GM13977 (cell line): ENCODE results near the gene CRABP2.

Experiments used
- DNase-seq: peaks from one replicate; pipeline ENCODE4 v3.0.0; 2012; ENCODE audit warnings: low spot score
- in situ Hi-C: fragments of 300-500 bp; cut with MboI; formaldehyde crosslinking; loops from one replicate; pipeline ENCODE4 v1.12.0; 2022; ENCODE audit warnings: low sequenced_read_pairs, low pct_unique_long_range_greater_than_20kb, mixed read lengths, inconsistent platforms; ENCODE audit not compliant: unreplicated experiment
- TF ChIP-seq, protein P1 (sequence below): IDR thresholded peaks from 2 replicates; pipeline ENCODE4 v1.5.1; 2012; ENCODE audit warnings: mild to moderate bottlenecking, control low read depth; ENCODE audit not compliant: insufficient read depth; ENCODE audit errors: extremely low read depth, missing control alignments

CRABP2 gene

GRCh38 chr1:156698995-156699394, 6.4 kb downstream of the CRABP2 start:
- in situ Hi-C loops, result no loop called here
- DNase-seq, result no peak
- TF ChIP-seq, protein P1, sequence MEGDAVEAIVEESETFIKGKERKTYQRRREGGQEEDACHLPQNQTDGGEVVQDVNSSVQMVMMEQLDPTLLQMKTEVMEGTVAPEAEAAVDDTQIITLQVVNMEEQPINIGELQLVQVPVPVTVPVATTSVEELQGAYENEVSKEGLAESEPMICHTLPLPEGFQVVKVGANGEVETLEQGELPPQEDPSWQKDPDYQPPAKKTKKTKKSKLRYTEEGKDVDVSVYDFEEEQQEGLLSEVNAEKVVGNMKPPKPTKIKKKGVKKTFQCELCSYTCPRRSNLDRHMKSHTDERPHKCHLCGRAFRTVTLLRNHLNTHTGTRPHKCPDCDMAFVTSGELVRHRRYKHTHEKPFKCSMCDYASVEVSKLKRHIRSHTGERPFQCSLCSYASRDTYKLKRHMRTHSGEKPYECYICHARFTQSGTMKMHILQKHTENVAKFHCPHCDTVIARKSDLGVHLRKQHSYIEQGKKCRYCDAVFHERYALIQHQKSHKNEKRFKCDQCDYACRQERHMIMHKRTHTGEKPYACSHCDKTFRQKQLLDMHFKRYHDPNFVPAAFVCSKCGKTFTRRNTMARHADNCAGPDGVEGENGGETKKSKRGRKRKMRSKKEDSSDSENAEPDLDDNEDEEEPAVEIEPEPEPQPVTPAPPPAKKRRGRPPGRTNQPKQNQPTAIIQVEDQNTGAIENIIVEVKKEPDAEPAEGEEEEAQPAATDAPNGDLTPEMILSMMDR, result no peak

GRCh38 chr1:156697481-156697880, 7.9 kb downstream of the CRABP2 start:
- no peak for DNase-seq
- TF ChIP-seq, protein P1, result no peak
- in situ Hi-C loops, result no loop called here

DNA sequence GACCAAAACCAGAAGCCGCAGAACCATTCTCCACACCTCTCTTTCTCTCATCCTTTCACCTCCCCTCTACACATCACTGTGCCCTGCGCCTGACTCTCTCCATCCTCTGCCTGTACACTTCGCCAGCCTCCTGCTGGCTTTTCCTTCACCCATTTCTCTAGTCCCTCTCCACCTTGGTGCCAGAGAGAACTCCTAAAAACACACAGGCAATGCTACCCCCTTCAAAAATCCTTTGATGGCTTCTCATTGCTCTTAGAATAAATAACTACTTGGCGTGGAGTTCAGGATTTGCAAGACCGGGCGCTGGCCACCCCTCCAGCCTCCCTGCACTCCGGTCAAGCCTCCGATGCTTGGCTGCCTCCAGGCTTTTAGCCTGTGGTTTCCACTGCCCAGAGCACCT, 8.6 kb downstream of the CRABP2 start:
- TF ChIP-seq, protein P1, result no peak
- in situ Hi-C loops, result no loop called here
- DNase-seq, result no peak

- no peak for DNase-seq
- in situ Hi-C loops, result no loop called here
- TF ChIP-seq, protein P1, result no peak
Observed at GRCh38 chr1:156694690-156694962, 10.8 kb downstream of the CRABP2 start.

- no peak for DNase-seq
- TF ChIP-seq, protein P1, result no peak
- in situ Hi-C loops, result no loop called here
Observed at GRCh38 chr1:156693848-156694689, 11.3 kb downstream of the CRABP2 start.

DNA sequence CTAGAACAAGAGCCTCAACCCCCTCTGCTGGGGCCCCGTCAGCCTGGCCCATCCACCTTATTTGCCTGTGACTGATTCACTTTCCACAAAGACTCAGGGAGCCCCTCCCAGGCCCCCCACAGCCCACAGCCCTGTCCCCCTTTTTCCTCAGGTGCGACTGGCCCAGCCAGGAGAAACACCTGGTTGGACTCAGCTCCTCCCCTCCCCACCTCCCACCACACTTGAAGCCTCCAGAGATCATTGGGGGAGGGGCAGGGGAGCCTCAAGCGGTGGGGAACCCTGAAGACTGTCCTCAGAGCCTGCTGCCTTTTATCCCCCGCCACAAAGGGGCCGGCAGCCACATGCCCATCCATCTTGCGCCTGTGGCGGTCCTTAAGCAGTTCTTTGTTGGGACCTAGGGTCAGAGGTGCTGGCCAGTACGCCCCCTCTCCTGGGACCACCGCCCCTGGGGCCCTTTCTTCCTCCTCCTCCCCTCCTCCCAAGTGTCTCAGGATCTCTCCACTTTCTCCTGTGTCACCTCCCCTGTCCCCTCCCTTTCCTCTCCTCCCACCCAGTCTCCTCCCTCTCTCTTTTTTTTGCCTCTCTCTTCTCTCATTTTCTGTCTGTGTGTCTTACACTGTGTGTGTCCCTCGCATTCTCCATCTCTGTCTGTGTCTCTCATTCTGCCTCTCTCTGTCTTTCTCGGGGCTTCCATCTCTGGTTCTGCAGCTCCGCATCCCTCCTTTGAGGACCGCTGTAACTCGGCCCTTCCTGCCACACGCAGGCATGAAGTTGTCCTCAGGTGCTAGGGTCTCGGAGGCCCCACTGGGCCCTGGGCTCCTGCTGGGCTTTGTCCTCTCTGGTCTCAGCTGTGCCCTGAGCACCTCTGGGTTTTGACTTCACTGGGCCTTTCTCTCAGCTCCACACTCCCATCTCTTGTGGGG, 12.2 kb downstream of the CRABP2 start:
- in situ Hi-C loops, result no loop called here
- TF ChIP-seq, protein P1, result no peak
- no peak for DNase-seq
